Spleen (tissue), 7 donors: Measurements from ENCODE around the gene PCDHGA8.

Experiments used
- CTCF ChIP-seq, 11 experiments: fragments of 200-600 bp in 7 of 11; fragments of 450-650 bp in 4 of 11; sonication (generic) in 4 of 11; IDR thresholded peaks in 8 of 11; conservative IDR thresholded peaks in 3 of 11; 1 replicate in 7 of 11; 2 replicates in 4 of 11; pipeline versions ENCODE4 v1.4.0 to v1.8.0; 2016 to 2021; ENCODE audit warnings: antibody characterized with exemption in 11 of 11, inconsistent platforms in 4 of 11, mild to moderate bottlenecking in 1 of 11
- POLR2A ChIP-seq, 3 donors: fragments of 450-650 bp; IDR thresholded peaks; one replicate each; pipeline ENCODE4 v1.5.1; 2017; ENCODE audit warnings: antibody characterized with exemption in 3 of 3, mild to moderate bottlenecking in 1 of 3
- POLR2AphosphoS5 ChIP-seq, 3 donors: sonication (generic); formaldehyde crosslinking; IDR thresholded peaks; one replicate each; pipeline ENCODE4 v1.5.1; 2017; ENCODE audit warnings: antibody characterized with exemption in 3 of 3
- donor health status: DM: no; HTN: no; CAD: no; lungs with moderate emphysema.
- donor health status: DM: no; HTN: no; CAD: no.
- donor health status: DM: no; HTN: no; CAD: no.

DNA sequence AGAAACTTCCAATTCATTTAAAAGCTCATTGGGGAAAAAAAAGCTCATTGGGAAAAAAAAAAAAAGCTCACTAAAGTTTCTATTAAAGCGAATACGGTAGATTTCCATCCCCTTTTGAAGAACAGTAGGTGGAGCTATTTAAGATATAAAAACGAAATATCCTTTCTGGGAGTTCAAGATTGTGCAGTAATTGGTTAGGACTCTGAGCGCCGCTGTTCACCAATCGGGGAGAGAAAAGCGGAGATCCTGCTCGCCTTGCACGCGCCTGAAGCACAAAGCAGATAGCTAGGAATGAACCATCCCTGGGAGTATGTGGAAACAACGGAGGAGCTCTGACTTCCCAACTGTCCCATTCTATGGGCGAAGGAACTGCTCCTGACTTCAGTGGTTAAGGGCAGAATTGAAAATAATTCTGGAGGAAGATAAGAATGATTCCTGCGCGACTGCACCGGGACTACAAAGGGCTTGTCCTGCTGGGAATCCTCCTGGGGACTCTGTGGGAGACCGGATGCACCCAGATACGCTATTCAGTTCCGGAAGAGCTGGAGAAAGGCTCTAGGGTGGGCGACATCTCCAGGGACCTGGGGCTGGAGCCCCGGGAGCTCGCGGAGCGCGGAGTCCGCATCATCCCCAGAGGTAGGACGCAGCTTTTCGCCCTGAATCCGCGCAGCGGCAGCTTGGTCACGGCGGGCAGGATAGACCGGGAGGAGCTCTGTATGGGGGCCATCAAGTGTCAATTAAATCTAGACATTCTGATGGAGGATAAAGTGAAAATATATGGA is 38.1 kb downstream of the PCDHGA8 start, which contains the start of gene PCDHGA12:
- TF ChIP-seq CTCF (IDR thresholded peaks at IDR 0.05 in 8 of 11, conservative IDR thresholded peaks at IDR 0.05 in 3 of 11) (peak in 9 of 11 experiments; percentile 19 to 50 (median 37)), POLR2A (IDR thresholded peaks at IDR 0.05) (no peak), POLR2AphosphoS5 (IDR thresholded peaks at IDR 0.05) (no peak)
